GM18498 (cell line): ENCODE results near the gene ABHD17B.
A peak's percentile ranks its signal among the peaks of the same experiment; 100 is the strongest.
"Not testable (repeated sequence)": the region's sequence is repeated elsewhere in the genome, so short reads cannot be mapped to it uniquely, and the experiment has no call there.

Experiments
- ATAC-seq: cut with Tn5 transposase; IDR thresholded peaks from one replicate; pipeline ENCODE4 v1.9.1; 2021; ENCODE audit warnings: mild to moderate bottlenecking, moderate library complexity; ENCODE audit not compliant: unreplicated experiment

ABHD17B gene

GRCh38 chr9:71916834-71917534 is 6.0 kb upstream of the ABHD17B start:
- peak; percentile 76 for ATAC-seq

- no peak for ATAC-seq
Measured at GRCh38 chr9:71915495-71915894, 4.5 kb upstream of the ABHD17B start.

GRCh38 chr9:71911908-71912335 is 929 bp upstream of the ABHD17B start:
- ATAC-seq, result no peak

GRCh38 chr9:71910650-71911060 is 338 bp downstream of the ABHD17B start:
- ATAC-seq, result peak; percentile 21

GRCh38 chr9:71909887-71910649 is 925 bp downstream of the ABHD17B start:
- peak; percentile 23 for ATAC-seq

- ATAC-seq, result no peak
Measured at GRCh38 chr9:71908825-71909224, 2.2 kb downstream of the ABHD17B start.

GRCh38 chr9:71904076-71904475 is 6.9 kb downstream of the ABHD17B start:
- ATAC-seq, result no peak

GRCh38 chr9:71901695-71902597 is 9.0 kb downstream of the ABHD17B start:
- no peak for ATAC-seq

- ATAC-seq, result not testable (repeated sequence)
Measured at GRCh38 chr9:71898756-71899155, 12.2 kb downstream of the ABHD17B start.

GRCh38 chr9:71897577-71897976 is 13.4 kb downstream of the ABHD17B start:
- peak; percentile 57 for ATAC-seq

GRCh38 chr9:71896761-71897160 is 14.2 kb downstream of the ABHD17B start:
- ATAC-seq, result no peak

- ATAC-seq, result no peak
Measured at GRCh38 chr9:71895955-71896354, 15.0 kb downstream of the ABHD17B start.

- ATAC-seq, result peak; percentile 37
Measured at GRCh38 chr9:71895117-71895516, 15.9 kb downstream of the ABHD17B start.

- peak; percentile 58 for ATAC-seq
Measured at GRCh38 chr9:71891557-71892189, 19.3 kb downstream of the ABHD17B start.

GRCh38 chr9:71890042-71890679 is 20.8 kb downstream of the ABHD17B start:
- no peak for ATAC-seq

GRCh38 chr9:71887362-71887761 is 23.6 kb downstream of the ABHD17B start:
- ATAC-seq, result no peak

- no peak for ATAC-seq
Measured at GRCh38 chr9:71886541-71886940, 24.5 kb downstream of the ABHD17B start.

- ATAC-seq, result no peak
Measured at GRCh38 chr9:71886015-71886414, 25.0 kb downstream of the ABHD17B start.

- no peak for ATAC-seq
Measured at GRCh38 chr9:71885467-71885866, 25.5 kb downstream of the ABHD17B start.

- no peak for ATAC-seq
Measured at GRCh38 chr9:71884005-71884404, 27.0 kb downstream of the ABHD17B start.
